ENCODE measurements around the gene GSX1.

GRCh38 chr13:27795718-27796019 lies 3.4 kb downstream of the GSX1 start:
- TF ChIP-seq CTCF (IDR thresholded peaks at IDR 0.05) (no peak), POLR2A (IDR thresholded peaks at IDR 0.05) (no peak)
